GM18520 (cell line): Measurements from ENCODE around the gene C3orf85.
"Not testable (repeated sequence)": the region's sequence is repeated elsewhere in the genome, so short reads cannot be mapped to it uniquely, and the experiment has no call there.

ENCODE experiments used
- ATAC-seq: cut with Tn5 transposase; IDR thresholded peaks from one replicate; pipeline ENCODE4 v1.9.1; 2021; ENCODE audit not compliant: unreplicated experiment

C3orf85 gene, protein sequence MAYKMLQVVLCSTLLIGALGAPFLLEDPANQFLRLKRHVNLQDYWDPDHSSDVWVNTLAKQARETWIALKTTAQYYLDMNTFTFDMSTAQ

GRCh38 chr3:109136523-109136922 is at the start of gene C3orf85:
C3orf85 (plus strand) TSS chr3:109136719; CDS start chr3:109136848, 129 bp downstream.
- no peak for ATAC-seq

DNA sequence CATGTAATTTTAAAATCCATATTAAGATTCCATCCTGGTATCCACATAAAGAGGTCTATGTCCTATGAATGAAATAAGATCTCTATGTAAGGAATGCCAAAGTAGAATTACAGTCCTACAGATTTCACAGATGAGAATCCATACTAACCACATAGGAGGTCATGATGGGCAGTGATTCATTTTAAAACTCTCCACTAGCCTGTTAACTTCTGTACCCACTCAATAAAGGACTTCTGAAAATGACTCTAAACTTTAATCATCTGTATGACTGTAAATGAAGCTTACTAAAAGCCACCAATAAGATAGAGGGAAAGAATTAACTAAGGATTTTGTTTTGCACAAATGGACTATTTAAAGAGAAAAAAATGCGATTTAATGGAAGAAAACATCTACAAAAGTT is 47.3 kb upstream of the C3orf85 start:
- no peak for ATAC-seq

DNA sequence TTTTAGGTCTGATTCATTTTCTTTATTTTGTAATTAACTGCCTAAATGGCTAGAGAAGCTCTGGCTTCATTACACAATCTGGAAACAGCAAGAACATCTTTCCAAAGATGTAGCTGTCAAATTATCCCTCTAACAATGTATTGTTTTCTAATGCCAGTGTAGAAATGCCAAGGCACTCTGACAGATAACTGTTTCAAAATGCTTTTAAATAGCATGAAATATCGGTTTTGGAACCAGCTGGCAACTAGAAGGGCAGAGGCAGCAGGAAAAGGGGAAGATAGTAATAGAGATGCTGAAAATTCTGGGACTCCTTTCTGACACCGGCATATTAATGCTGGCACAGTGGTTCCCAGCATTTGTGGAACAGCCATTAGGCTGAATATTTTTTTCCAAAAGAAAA is 44.7 kb upstream of the C3orf85 start:
- ATAC-seq, result no peak

DNA sequence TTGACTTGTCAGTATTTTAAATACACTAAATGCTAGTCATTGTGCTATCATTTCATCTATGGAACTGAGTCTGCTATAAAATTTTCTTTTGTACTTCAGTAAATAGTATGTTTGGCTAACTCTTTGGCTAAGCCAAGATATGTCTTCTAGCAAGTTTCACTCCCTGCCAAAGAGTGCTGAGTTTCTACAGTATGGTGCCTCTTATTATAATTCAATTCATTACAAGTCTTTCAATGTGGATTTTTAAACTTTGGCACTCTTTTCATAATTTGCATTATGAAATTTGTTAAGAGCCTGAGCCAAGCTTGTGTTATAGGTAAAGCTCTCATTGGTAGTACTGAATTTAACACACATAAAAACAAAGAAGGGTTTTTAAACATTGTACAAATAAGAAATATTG is 43.0 kb upstream of the C3orf85 start:
- no peak for ATAC-seq

GRCh38 chr3:109095166-109095565 is 41.4 kb upstream of the C3orf85 start:
- ATAC-seq, result no peak

DNA sequence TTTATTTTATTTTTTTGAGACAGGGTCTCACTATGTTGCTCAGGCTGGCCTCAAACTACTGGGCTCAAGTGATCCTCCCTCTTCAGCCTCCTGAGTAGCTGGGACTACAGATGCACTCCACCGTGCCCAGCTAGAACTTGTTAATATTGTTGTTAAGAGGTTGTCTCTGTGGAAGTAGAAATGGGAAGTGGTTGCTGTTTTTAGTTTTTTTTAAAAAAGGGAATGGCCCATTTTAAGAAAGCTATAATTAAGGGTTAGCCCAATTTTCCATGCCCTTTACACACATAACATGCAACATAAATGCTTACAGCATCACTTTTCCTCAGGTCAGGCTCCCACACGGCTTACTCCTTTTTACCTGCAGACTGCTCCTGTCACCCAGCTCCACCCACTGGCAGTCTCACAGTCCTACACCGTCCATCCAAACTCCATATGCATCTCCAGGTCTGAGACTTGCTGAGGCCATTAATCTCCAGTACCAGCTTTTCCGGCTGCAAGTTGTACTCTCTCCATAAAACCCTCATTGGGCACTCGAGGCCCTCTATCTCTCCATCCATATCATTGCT is 38.4 kb upstream of the C3orf85 start:
- ATAC-seq, result no peak

DNA sequence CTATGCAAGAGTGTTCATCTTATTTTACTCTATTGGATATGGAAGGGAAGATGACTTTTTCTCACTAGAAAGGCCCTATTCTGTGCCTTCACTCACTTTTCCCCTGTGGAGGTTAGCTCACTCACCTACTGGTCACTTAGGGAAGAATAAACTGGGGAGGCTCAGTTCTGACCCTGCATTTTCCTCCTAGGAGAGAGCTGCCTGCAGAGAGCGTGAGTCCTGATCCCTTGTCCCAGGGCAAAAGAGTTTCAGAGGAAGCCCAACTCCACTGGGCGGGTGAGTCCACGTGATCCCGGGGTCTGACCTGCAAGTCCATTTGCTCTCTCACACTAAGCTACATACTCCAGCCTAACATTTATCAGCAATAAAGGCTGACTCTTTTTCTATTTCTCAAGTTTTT is 26.9 kb upstream of the C3orf85 start:
- ATAC-seq, result no peak

GRCh38 chr3:109112946-109113760 is 23.4 kb upstream of the C3orf85 start:
- no peak for ATAC-seq

DNA sequence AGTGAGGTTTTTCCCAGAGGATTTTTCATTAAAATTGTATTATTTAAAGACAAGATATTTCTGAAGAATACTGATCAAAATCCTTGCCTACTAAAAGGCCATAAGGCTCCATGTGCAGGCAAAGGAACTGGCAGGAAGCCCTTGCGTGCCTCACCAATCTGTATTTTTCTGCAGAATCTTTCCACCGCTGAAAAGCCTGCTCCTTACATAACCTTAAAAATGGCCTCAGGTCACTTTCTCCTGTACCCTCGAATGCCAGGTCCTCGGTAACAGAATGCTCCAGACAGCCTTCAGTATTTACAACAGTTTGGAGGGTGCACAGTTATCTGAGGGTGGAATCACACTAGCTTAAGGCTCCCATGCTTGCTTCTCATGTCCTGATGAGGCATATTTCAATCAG is 21.8 kb upstream of the C3orf85 start:
- no peak for ATAC-seq

DNA sequence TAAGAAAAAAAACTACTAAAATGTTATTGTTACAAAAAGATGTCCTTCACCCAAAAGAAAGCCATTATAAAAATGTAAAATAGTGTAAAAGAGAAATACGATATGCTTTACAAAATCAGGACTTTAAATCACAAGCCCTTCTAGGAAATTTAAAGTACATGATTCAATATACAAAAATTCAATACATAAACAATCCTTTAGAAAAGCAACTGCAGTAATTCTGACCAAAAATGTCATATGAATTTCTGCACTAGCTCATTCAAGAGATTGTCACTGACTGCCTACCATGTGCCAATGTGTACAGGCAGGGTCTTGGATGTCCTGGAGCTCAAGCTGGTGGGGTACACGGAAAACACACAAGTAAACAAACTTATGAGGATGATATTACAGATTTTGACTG is 21.1 kb upstream of the C3orf85 start:
- no peak for ATAC-seq

- ATAC-seq, result no peak
Observed at GRCh38 chr3:109116031-109116430, 20.5 kb upstream of the C3orf85 start.

GRCh38 chr3:109117939-109118338 is 18.6 kb upstream of the C3orf85 start, which contains the start of gene MORC1:
MORC1 (minus strand) TSS chr3:109118134; CDS start chr3:109118059, 75 bp downstream.
- no peak for ATAC-seq

DNA sequence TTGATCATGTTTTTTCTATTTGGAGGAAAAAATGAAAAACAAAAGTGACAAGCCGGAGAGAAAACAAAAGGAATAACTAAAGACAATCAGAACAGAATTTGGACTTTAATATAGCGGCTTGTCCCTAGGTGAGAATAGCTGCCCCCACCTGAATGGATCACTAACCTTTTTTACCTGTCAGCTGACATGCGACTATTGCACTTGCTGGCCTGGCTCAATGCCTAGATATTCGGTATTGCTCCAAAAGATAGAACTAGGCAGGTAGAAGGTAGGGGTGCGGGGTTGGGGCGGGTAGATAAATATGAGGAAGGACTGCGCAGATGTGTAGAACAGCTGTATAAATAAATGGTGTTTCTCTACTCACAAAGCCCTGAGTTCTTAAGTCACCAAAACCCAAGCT is 17.9 kb upstream of the C3orf85 start:
- no peak for ATAC-seq

- ATAC-seq, result no peak
Observed at GRCh38 chr3:109122690-109123089, 13.8 kb upstream of the C3orf85 start.

GRCh38 chr3:109125902-109126301 is 10.6 kb upstream of the C3orf85 start:
- no peak for ATAC-seq

DNA sequence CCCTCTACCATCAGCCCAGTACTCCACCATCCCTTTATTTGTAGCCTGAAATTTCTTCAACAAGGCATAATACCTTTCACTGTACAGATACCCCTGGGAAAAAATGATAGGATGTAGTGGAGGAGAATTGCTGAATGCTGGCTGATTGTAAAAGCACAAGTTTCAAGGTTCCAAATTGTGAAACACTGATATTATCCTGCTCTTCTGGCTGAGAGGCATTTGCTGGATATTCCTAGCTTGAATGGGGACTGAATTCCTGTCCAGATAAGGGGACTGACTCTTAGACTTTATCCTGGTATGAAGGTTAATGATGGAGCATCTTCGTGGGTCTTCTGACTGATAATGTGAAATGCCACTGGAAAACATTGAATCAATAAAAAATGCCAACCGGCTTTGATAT is 9.0 kb upstream of the C3orf85 start:
- ATAC-seq, result no peak

DNA sequence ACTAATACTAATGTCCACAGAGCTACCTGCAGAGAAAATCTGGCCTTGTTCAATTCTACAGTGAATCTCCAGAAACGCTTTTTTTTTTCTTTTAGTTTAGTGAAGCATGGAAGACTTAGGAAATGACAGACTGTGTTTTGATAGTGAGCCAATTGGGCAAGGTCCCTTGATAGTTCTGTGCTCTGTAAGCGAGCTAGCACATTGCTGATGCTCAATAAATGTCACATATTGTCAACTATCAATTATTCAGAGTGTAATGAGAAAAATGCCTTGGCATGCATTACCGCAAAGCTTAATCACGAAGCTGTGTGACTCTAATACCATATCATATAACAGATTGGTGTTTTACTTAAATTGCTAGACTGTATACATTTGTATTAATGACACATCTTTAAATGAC is 5.2 kb upstream of the C3orf85 start:
- ATAC-seq, result no peak

GRCh38 chr3:109132801-109133473 is 3.6 kb upstream of the C3orf85 start:
- ATAC-seq, result no peak

DNA sequence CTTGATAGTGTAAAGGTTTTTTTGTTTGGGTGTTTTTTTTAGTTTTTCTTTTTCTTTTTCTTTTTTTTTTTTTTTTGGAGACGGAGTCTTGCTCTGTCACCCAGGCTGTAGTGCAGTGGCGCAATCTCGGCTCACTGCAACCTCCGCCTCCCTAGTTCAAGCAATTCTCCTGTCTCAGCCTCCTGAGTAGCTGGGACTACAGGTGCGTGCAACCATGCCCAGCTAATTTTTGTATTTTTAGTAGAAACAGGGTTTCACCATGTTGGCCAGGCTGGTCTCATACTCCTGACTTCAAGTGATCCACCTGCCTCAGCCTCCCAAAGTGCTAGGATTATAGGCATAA is 3.1 kb upstream of the C3orf85 start:
- not testable (repeated sequence) for ATAC-seq

- no peak for ATAC-seq
Observed at GRCh38 chr3:109137761-109138160, 1.2 kb downstream of the C3orf85 start.

DNA sequence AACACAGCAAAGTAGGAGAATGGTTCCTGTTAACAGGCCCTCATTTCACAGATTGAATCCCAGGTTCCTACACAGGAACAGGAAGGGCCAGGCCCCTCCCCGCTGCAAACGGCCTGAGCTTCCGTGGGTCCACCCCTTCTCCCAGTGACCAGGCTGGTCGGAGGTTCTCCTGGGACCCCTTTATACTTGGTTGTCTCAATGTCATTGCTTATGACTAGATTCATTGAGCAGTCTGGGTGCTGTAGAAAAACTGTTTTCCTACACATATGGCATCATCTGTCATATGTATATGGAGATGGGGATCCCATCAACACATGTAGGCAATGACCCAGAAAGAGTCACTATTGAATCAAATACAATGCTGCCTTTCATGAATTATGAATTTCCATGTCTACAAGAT is 3.8 kb downstream of the C3orf85 start:
- no peak for ATAC-seq

- no peak for ATAC-seq
Observed at GRCh38 chr3:109143646-109144045, 7.1 kb downstream of the C3orf85 start.
